Parathyroid adenoma (tissue), 2 donors: ENCODE results near the gene SLC25A26.
A peak's percentile ranks its signal among the peaks of the same experiment; 100 is the strongest.
"Not testable (repeated sequence)": the region's sequence is repeated elsewhere in the genome, so short reads cannot be mapped to it uniquely, and the experiment has no call there.

Experiments used
- H2AFZ ChIP-seq: fragments of 300-600 bp; sonication (generic); one replicate; pipeline ENCODE4 v1.7.0; 2017; ENCODE audit warnings: antibody characterized with exemption, mild to moderate bottlenecking
- H3K27ac ChIP-seq: fragments of 300-600 bp; sonication (generic); one replicate; pipeline ENCODE4 v1.7.0; 2017
- H3K27me3 ChIP-seq: fragments of 300-600 bp; sonication (generic); one replicate; pipeline ENCODE4 v1.7.0; 2017; ENCODE audit warnings: low read length; ENCODE audit not compliant: control insufficient read depth, insufficient read depth
- H3K36me3 ChIP-seq: fragments of 300-600 bp; sonication (generic); one replicate; pipeline ENCODE4 v1.7.0; 2017; ENCODE audit warnings: low read length; ENCODE audit not compliant: control insufficient read depth, insufficient read depth
- H3K4me1 ChIP-seq: fragments of 300-600 bp; sonication (generic); one replicate; pipeline ENCODE4 v1.7.0; 2017; ENCODE audit warnings: control low read depth
- H3K4me2 ChIP-seq: fragments of 300-600 bp; sonication (generic); one replicate; pipeline ENCODE4 v1.7.0; 2017; ENCODE audit warnings: low read length
- H3K4me3 ChIP-seq: fragments of 300-600 bp; sonication (generic); one replicate; pipeline ENCODE4 v1.7.0; 2017; ENCODE audit warnings: low read depth, low read length
- H3K79me2 ChIP-seq: fragments of 300-600 bp; sonication (generic); one replicate; pipeline ENCODE4 v1.7.0; 2017; ENCODE audit warnings: control low read depth
- H3K9ac ChIP-seq: fragments of 300-600 bp; sonication (generic); one replicate; pipeline ENCODE4 v1.7.0; 2017; ENCODE audit warnings: mild to moderate bottlenecking
- H3K9me3 ChIP-seq: fragments of 300-600 bp; sonication (generic); one replicate; pipeline ENCODE4 v1.7.0; 2017; ENCODE audit warnings: low read length; ENCODE audit not compliant: control insufficient read depth
- TF ChIP-seq, protein P1 (sequence below): fragments of 300-600 bp; sonication (generic); IDR thresholded peaks from one replicate; pipeline ENCODE4 v1.7.0; 2017; ENCODE audit warnings: antibody characterized with exemption, mild to moderate bottlenecking
- donor health status: primary hyperparathyroidism.

Gene SLC25A26

DNA sequence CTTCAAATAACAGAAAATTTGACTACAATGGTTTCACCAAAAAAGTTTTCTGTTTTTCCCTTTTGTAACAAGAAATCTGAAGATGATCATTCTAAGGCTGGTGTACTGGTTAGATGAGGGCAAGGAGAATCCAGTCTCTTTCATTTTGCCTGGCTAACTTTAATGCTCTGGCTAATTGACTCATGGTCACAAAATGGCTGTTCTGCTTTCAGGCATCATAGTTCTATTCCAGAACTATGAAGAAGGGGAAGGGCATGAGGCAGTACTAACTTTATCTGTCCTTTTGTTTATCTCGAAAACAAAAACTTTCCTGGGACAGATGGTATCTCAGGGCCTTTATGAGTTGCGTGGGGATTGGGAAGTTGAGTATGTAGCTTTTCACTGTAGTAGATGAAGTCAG, 50.4 kb downstream of the SLC25A26 start:
- no peaks in the 10 kb centered on the region for H3K36me3 ChIP-seq
- H3K27me3 ChIP-seq, result no peaks in the 10 kb centered on the region
- H3K4me2 ChIP-seq, result no peak overlapping the region
- H3K9me3 ChIP-seq, result no peaks in the 10 kb centered on the region
- H3K4me1 ChIP-seq, result no peaks in the 10 kb centered on the region
- H2AFZ ChIP-seq, result no peak overlapping the region
- TF ChIP-seq, protein P1, sequence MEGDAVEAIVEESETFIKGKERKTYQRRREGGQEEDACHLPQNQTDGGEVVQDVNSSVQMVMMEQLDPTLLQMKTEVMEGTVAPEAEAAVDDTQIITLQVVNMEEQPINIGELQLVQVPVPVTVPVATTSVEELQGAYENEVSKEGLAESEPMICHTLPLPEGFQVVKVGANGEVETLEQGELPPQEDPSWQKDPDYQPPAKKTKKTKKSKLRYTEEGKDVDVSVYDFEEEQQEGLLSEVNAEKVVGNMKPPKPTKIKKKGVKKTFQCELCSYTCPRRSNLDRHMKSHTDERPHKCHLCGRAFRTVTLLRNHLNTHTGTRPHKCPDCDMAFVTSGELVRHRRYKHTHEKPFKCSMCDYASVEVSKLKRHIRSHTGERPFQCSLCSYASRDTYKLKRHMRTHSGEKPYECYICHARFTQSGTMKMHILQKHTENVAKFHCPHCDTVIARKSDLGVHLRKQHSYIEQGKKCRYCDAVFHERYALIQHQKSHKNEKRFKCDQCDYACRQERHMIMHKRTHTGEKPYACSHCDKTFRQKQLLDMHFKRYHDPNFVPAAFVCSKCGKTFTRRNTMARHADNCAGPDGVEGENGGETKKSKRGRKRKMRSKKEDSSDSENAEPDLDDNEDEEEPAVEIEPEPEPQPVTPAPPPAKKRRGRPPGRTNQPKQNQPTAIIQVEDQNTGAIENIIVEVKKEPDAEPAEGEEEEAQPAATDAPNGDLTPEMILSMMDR, result no peak
- no peak overlapping the region for H3K9ac ChIP-seq
- no peaks in the 10 kb centered on the region for H3K79me2 ChIP-seq
- H3K4me3 ChIP-seq, result no peak overlapping the region
- H3K27ac ChIP-seq, result no peak overlapping the region

DNA sequence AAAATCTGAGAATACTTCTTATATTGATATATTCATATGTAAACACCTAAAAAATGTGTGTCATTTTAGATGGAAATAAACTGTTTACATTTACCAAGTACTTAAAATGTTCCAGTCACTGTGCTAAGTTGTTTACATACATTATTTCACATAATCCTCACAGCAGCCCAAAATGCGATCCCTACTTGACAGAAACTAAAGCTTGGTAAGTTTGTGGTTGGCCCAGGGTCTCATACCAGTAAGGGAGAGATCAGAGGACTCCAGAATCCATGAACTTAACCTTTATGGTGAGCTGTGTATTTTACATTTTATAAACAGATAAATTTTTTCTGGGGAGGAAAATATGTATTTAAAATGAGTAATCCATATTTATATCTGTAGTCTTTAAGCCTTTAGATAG, 51.2 kb downstream of the SLC25A26 start:
- Histone ChIP-seq H3K9me3 (no peaks in the 10 kb centered on the region), H3K4me3 (no peak overlapping the region), H3K27me3 (no peaks in the 10 kb centered on the region), H3K4me1 (no peaks in the 10 kb centered on the region), H2AFZ (no peak overlapping the region), H3K4me2 (no peak overlapping the region), H3K9ac (no peak overlapping the region), H3K79me2 (no peaks in the 10 kb centered on the region), H3K27ac (no peak overlapping the region), H3K36me3 (no peaks in the 10 kb centered on the region)
- TF ChIP-seq, protein P1, result no peak

DNA sequence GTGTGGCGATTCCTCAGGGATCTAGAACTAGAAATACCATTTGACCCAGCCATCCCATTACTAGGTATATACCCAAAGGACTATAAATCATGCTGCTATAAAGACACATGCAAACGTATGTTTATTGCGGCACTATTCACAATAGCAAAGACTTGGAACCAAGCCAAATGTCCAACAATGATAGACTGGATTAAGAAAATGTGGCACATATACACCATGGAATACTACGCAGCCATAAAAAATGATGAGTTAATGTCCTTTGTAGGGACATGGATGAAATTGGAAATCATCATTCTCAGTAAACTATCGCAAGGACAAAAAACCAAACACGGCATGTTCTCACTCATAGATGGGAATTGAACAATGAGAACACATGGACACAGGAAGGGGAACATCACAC, 54.0 kb downstream of the SLC25A26 start:
- not testable (repeated sequence) for H3K4me1 ChIP-seq, H3K36me3 ChIP-seq

DNA sequence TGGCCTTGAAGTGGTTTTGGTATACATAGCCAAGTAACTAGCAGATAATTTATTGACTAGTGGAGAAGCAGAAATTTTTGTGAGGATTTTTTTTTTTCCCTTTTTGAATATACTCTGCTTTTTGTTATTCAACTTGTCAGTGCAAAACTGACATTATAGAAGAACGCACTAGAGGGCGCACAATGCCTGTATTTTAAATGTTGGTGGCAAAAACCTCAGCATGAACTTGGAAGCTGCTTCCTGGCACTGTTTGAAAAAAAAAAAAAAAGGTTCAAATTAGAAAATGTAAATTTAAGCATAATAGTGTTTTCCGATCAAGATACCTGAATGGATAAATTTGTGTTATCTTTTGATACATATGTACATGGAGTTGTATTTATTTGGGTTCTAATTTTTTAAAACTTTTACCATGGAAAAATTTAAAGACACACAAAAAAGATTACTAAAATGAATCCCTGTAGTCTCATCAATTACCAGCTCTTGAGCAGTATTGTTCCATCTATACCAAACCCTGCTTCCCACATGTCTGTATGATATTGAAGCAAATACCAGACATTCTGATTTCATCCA, 56.0 kb downstream of the SLC25A26 start:
- Histone ChIP-seq H3K4me1 (no peaks in the 10 kb centered on the region), H3K27me3 (no peaks in the 10 kb centered on the region), H2AFZ (no peak overlapping the region), H3K36me3 (no peaks in the 10 kb centered on the region), H3K9me3 (no peaks in the 10 kb centered on the region), H3K4me2 (no peak overlapping the region), H3K79me2 (no peaks in the 10 kb centered on the region), H3K9ac (no peak overlapping the region), H3K27ac (no peak overlapping the region), H3K4me3 (no peak overlapping the region)
- TF ChIP-seq, protein P1, result peak; percentile 65

More for the DNA sequence above, 54.0 kb downstream of the SLC25A26 start:
- H2AFZ ChIP-seq, H3K9me3 ChIP-seq, H3K4me3 ChIP-seq, H3K79me2 ChIP-seq, H3K27me3 ChIP-seq, H3K27ac ChIP-seq, H3K9ac ChIP-seq, H3K4me2 ChIP-seq: not testable (repeated sequence)

DNA sequence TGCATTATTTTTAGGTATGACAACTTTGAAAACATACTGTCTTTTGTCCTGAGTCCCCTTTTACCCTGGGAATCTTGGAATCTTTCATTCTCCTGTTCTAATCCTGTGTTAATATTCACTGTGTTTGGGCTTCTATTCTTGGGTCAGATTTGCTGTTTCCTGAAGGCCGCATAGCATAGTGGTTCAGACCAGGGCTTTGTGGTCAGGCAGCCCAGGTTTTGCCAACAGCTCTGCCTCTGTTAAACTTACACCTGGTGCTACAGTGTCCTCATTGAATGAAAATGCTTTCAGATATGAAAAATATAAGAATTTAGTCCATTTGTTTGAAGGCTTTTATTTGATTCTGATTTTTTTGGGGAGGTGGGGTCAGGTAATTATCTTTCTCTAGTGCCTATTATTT, 58.4 kb downstream of the SLC25A26 start:
- Histone ChIP-seq H3K79me2 (peaks cover 3% of the 10 kb centered on the region), H3K9ac (no peak overlapping the region), H3K4me2 (no peak overlapping the region), H2AFZ (no peak overlapping the region), H3K9me3 (no peaks in the 10 kb centered on the region), H3K27ac (no peak overlapping the region), H3K4me3 (no peak overlapping the region), H3K27me3 (no peaks in the 10 kb centered on the region), H3K4me1 (no peaks in the 10 kb centered on the region), H3K36me3 (no peaks in the 10 kb centered on the region)
- TF ChIP-seq, protein P1, result no peak
